K562 (cell line): ENCODE measurements around the gene FBXL13. TPM values are rescaled to one million over a fixed set of nuclear protein-coding genes. Genes with fewer than 3 reads are reported as not detected.
A peak's percentile ranks its signal among the peaks of the same experiment; 100 is the strongest.

Source experiments
- ASH1L ChIP-seq: fragments of 450-650 bp; IDR thresholded peaks from 2 replicates; pipeline ENCODE4 v1.6.1; 2018; ENCODE audit warnings: borderline replicate concordance, mild to moderate bottlenecking, low read depth; ENCODE audit not compliant: partially characterized antibody
- HDAC1 ChIP-seq, 2 experiments: fragments of 450-650 bp; IDR thresholded peaks; 2 replicates each; pipeline ENCODE4 v1.6.1; 2016 to 2017; ENCODE audit warnings: inconsistent platforms in 1 of 2, mild to moderate bottlenecking in 1 of 2, moderate library complexity in 1 of 2
- HDAC3 ChIP-seq: fragments of 450-650 bp; IDR thresholded peaks from 2 replicates; pipeline ENCODE4 v1.6.1; 2018; ENCODE audit warnings: borderline replicate concordance, mild to moderate bottlenecking, moderate library complexity; ENCODE audit not compliant: partially characterized antibody
- NFYB ChIP-seq: IDR thresholded peaks from 2 replicates; pipeline ENCODE4 v1.6.1; 2011; ENCODE audit warnings: mild to moderate bottlenecking, moderate library complexity; ENCODE audit not compliant: insufficient read length; ENCODE audit errors: extremely low read depth
- SUPT5H ChIP-seq: fragments of 450-650 bp; IDR thresholded peaks from 2 replicates; pipeline ENCODE4 v1.6.1; 2016
- TEAD2 ChIP-seq: fragments of 450-650 bp; IDR thresholded peaks from 2 replicates; pipeline ENCODE4 v1.6.1; 2016; ENCODE audit warnings: missing genetic modification characterization, control low read depth, missing compliant biosample characterization
- XRCC5 ChIP-seq: fragments of 200-400 bp; formaldehyde crosslinking; IDR thresholded peaks from 2 replicates; pipeline ENCODE4 v1.6.1; 2017; ENCODE audit warnings: low read depth, mild to moderate bottlenecking, low read length
- ZC3H4 ChIP-seq: sonication (generic); formaldehyde crosslinking; IDR thresholded peaks from 2 replicates; pipeline ENCODE4 v1.9.0; 2021; ENCODE audit warnings: missing genetic modification reagents, borderline replicate concordance
- ZNF174 ChIP-seq: fragments of 250-450 bp; sonication (Bioruptor Pico); IDR thresholded peaks from 2 replicates; pipeline ENCODE4 v1.4.0; 2020; ENCODE audit warnings: mild to moderate bottlenecking
- ZNF239 ChIP-seq: fragments of 250-450 bp; sonication (Bioruptor Pico); IDR thresholded peaks from 2 replicates; pipeline ENCODE4 v1.4.0; 2020; ENCODE audit warnings: mild to moderate bottlenecking
- ZNF780A ChIP-seq: fragments of 250-450 bp; sonication (Bioruptor Pico); IDR thresholded peaks from 2 replicates; pipeline ENCODE4 v1.5.0; 2021; ENCODE audit warnings: mild to moderate bottlenecking
- polyA plus RNA-seq, 8 experiments: library from polyadenylated mRNA; depleted of rRNA in 4 of 8; stranded (reverse) in 5 of 8; unstranded in 3 of 8; fragments of >200 nt; fragmentation: Nextera tagmentation in 2 of 8; fragmentation: Illumina TruSeq in 1 of 8; extraction: Ambion mirVana in 2 of 8; extraction: Trizol in 1 of 8; gene quantifications; 2 replicates each; pipeline versions ENCODE4 v1.2.1 to v1.2.3, GENCODE V29; 2011 to 2014; ENCODE audit warnings: inconsistent platforms in 1 of 8, missing spikeins in 1 of 8
- total RNA-seq, 7 experiments: library from RNA; depleted of rRNA in 6 of 7; stranded (reverse); fragments of >200 nt in 6 of 7; fragmentation: Illumina TruSeq in 2 of 7; extraction: Trizol in 2 of 7; gene quantifications; 2 replicates each; pipeline versions ENCODE4 v1.2.1 to v1.2.3, GENCODE V29; 2011 to 2021; ENCODE audit warnings: low replicate concordance in 1 of 7
- TF ChIP-seq, protein P1 (sequence below), 3 experiments: fragments of 200-800 bp in 1 of 3; fragments of 250-450 bp in 1 of 3; fragments of 450-650 bp in 1 of 3; sonication (Bioruptor Pico) in 1 of 3; sonication (Bioruptor generic) in 1 of 3; formaldehyde crosslinking in 1 of 3; IDR thresholded peaks; 2 replicates each; pipeline versions ENCODE4 v1.6.1 to v1.8.0; 2016 to 2022; ENCODE audit warnings: mild to moderate bottlenecking in 2 of 3, missing genetic modification characterization in 2 of 3, missing compliant biosample characterization in 1 of 3, moderate library complexity in 1 of 3
- TF ChIP-seq, protein P2 (sequence below): sonication (generic); formaldehyde crosslinking; IDR thresholded peaks from 2 replicates; pipeline ENCODE4 v1.4.0; 2020; ENCODE audit warnings: mild to moderate bottlenecking, missing genetic modification reagents
- TF ChIP-seq, protein P3 (sequence below): IDR thresholded peaks from 3 replicates; pipeline ENCODE4 v1.6.1; 2011; ENCODE audit warnings: borderline replicate concordance, mild to moderate bottlenecking, moderate library complexity; ENCODE audit not compliant: insufficient read length; ENCODE audit errors: extremely low read depth
- TF ChIP-seq, protein P4 (sequence below): fragments of 250-450 bp; sonication (Bioruptor Pico); IDR thresholded peaks from 2 replicates; pipeline ENCODE4 v1.4.0; 2020; ENCODE audit warnings: mild to moderate bottlenecking, moderate library complexity

Gene FBXL13
- total and polyA plus RNA-seq, 9 of the 15 experiments (the other 6 are each of a cell fraction or from before 2014, with no cell fraction given): 16.3 to 55.0 (median 25.4) TPM

DNA sequence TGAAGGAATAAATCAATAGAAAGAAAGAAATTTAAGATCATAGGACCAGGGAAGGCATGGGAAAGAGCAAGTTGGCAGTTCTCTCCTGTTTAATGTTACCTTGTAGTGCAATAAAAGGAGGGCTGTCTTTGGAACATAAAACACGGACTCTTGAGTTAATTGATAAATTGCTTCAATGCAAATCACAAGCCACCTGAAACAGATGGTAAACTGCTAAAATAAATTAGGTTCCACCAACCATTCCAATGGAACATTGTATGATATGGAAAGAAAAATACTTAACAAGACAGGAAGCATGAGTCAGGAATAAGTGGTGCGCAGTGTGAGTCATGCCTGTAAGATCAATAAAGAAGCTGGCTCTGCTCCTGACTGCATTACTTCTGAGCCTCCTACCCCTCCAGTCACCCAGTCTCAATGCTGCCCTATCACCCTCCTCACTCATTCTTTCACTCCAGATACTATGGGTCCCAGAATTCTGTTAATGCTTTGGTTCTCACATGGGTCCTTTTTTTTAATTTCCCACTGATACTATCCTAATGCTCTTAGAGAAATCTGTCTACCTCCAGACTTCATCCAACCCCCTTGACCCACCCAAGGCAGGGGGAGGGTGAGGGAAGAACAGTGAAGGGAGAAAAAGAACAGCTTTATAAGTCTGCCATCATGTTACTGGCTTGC lies 82.9 kb downstream of the FBXL13 start (continued):
- TF ChIP-seq, protein P1, sequence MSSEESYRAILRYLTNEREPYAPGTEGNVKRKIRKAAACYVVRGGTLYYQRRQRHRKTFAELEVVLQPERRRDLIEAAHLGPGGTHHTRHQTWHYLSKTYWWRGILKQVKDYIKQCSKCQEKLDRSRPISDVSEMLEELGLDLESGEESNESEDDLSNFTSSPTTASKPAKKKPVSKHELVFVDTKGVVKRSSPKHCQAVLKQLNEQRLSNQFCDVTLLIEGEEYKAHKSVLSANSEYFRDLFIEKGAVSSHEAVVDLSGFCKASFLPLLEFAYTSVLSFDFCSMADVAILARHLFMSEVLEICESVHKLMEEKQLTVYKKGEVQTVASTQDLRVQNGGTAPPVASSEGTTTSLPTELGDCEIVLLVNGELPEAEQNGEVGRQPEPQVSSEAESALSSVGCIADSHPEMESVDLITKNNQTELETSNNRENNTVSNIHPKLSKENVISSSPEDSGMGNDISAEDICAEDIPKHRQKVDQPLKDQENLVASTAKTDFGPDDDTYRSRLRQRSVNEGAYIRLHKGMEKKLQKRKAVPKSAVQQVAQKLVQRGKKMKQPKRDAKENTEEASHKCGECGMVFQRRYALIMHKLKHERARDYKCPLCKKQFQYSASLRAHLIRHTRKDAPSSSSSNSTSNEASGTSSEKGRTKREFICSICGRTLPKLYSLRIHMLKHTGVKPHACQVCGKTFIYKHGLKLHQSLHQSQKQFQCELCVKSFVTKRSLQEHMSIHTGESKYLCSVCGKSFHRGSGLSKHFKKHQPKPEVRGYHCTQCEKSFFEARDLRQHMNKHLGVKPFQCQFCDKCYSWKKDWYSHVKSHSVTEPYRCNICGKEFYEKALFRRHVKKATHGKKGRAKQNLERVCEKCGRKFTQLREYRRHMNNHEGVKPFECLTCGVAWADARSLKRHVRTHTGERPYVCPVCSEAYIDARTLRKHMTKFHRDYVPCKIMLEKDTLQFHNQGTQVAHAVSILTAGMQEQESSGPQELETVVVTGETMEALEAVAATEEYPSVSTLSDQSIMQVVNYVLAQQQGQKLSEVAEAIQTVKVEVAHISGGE (CRISPR knock-in tag; IDR thresholded peaks at IDR 0.05): 0 out of 6 replicates have a peak, but pooled peaks of 1 of the 3 experiments have one; percentile 34
- TF ChIP-seq HDAC1 (IDR thresholded peaks at IDR 0.05) (peak in 1 of 2 experiments; percentile 72; a peak in 1 of 4 replicates), ZNF239 (no peak), NFYB (no peak), HDAC3 (peak; percentile 46), ZNF174 (no peak), SUPT5H (peak; percentile 56), ASH1L (no peak), ZNF780A (CRISPR knock-in tag) (no peak), ZC3H4 (CRISPR knock-in tag) (no peak), TEAD2 (no peak), XRCC5 (no peak)
- TF ChIP-seq, protein P2, sequence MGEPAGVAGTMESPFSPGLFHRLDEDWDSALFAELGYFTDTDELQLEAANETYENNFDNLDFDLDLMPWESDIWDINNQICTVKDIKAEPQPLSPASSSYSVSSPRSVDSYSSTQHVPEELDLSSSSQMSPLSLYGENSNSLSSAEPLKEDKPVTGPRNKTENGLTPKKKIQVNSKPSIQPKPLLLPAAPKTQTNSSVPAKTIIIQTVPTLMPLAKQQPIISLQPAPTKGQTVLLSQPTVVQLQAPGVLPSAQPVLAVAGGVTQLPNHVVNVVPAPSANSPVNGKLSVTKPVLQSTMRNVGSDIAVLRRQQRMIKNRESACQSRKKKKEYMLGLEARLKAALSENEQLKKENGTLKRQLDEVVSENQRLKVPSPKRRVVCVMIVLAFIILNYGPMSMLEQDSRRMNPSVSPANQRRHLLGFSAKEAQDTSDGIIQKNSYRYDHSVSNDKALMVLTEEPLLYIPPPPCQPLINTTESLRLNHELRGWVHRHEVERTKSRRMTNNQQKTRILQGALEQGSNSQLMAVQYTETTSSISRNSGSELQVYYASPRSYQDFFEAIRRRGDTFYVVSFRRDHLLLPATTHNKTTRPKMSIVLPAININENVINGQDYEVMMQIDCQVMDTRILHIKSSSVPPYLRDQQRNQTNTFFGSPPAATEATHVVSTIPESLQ (CRISPR knock-in tag): peak; percentile 82
- TF ChIP-seq, protein P3, sequence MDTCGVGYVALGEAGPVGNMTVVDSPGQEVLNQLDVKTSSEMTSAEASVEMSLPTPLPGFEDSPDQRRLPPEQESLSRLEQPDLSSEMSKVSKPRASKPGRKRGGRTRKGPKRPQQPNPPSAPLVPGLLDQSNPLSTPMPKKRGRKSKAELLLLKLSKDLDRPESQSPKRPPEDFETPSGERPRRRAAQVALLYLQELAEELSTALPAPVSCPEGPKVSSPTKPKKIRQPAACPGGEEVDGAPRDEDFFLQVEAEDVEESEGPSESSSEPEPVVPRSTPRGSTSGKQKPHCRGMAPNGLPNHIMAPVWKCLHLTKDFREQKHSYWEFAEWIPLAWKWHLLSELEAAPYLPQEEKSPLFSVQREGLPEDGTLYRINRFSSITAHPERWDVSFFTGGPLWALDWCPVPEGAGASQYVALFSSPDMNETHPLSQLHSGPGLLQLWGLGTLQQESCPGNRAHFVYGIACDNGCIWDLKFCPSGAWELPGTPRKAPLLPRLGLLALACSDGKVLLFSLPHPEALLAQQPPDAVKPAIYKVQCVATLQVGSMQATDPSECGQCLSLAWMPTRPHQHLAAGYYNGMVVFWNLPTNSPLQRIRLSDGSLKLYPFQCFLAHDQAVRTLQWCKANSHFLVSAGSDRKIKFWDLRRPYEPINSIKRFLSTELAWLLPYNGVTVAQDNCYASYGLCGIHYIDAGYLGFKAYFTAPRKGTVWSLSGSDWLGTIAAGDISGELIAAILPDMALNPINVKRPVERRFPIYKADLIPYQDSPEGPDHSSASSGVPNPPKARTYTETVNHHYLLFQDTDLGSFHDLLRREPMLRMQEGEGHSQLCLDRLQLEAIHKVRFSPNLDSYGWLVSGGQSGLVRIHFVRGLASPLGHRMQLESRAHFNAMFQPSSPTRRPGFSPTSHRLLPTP: no peak
- TF ChIP-seq, protein P4, sequence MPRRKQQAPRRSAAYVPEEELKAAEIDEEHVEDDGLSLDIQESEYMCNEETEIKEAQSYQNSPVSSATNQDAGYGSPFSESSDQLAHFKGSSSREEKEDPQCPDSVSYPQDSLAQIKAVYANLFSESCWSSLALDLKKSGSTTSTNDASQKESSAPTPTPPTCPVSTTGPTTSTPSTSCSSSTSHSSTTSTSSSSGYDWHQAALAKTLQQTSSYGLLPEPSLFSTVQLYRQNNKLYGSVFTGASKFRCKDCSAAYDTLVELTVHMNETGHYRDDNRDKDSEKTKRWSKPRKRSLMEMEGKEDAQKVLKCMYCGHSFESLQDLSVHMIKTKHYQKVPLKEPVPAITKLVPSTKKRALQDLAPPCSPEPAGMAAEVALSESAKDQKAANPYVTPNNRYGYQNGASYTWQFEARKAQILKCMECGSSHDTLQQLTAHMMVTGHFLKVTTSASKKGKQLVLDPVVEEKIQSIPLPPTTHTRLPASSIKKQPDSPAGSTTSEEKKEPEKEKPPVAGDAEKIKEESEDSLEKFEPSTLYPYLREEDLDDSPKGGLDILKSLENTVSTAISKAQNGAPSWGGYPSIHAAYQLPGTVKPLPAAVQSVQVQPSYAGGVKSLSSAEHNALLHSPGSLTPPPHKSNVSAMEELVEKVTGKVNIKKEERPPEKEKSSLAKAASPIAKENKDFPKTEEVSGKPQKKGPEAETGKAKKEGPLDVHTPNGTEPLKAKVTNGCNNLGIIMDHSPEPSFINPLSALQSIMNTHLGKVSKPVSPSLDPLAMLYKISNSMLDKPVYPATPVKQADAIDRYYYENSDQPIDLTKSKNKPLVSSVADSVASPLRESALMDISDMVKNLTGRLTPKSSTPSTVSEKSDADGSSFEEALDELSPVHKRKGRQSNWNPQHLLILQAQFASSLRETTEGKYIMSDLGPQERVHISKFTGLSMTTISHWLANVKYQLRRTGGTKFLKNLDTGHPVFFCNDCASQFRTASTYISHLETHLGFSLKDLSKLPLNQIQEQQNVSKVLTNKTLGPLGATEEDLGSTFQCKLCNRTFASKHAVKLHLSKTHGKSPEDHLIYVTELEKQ (CRISPR knock-in tag): no peak
